CD4-positive, alpha-beta T cell treated with Interleukin-15 for 1 hour (primary cell): Measurements from ENCODE around the gene DPCD.
"Not testable (repeated sequence)": the region's sequence is repeated elsewhere in the genome, so short reads cannot be mapped to it uniquely, and the experiment has no call there.

Experiments
- DNase-seq: peaks from one replicate; pipeline ENCODE4 v3.0.0-alpha.2; 2020

Gene DPCD

DNA sequence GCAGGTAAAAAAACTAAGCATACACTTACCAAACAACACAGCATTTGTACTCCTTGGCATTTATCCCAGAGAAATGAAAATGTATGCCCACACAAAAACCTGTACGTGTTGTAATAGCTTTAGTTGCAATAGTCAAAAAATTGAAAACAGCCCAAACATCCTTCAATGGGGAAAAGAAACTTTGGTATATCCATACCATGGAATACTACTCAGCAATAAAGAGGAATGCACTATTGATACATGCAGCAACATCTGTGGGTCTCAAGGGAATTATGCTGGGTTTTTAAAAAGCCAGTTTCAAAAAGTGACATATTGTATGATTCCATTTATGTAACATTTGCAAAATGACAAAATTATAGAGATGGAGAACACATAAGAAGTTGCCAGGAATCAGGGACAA lies 35.4 kb downstream of the DPCD start:
- DNase-seq = no peak

GRCh38 chr10:101624526-101625102 lies 36.5 kb downstream of the DPCD start:
- no peak for DNase-seq

DNA sequence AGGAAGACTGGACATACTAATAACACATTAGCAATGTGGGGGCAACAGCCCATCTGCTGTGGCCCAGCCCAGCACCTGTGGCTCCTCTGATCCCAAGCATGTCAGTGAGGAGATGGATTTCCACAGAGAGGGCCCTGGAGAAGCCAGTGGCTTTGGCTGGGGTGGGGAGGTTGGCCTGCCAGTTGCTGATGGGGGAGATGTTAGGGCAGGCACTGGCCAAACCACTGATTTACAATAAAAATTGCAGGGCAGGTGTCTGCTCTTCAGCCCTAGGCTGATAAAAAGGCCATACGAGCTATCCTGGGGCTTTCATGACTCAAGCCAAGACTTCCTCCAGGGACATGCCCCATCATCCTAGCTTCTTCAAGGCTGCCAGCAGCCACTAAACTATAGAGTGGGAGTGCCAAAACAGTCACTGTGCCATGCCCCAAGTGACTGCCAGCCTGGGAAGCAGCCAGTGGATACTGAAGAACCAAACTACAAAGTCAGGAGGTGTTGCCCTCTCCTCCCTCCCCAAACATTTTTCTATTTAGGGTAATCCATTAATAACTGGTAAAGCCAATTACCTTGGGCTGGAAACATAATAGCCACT lies 37.8 kb downstream of the DPCD start:
- no peak for DNase-seq

DNA sequence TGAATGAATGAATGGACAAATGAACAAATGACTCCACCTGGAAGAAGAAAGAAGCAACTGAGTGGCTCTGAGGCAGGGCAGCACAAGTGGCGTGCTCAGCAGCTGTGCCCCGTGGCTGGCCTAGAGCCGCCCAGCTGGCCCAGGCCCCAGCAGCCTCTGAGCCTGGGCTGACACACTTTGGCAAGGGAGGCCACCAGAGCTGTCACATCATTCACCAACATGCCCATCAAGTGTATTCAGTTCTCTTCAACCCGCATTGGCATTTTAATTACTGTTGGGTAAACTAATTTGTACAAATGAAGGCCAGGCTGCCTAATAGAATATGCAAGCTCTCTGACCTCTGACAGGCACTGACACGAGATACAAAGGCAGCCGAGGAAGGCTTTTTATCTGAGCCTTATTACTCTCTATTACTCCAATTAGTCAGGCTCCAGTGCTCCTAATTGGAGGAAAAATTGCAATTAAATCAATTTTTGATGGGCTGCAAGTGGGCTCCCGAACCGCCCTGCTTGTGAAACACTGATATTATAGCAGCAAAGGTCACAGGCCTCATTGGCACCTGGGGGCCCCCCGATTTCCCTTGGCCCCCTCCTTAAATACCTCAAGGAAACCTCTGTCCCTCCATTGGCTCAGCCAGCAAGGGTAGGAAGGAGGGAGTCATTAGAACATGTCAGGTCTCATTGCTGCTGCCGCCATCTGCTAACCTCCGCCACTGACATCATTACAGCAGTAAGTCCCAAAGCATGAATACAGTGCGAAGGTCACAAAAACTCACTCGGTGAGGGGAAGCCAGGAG lies 41.9 kb downstream of the DPCD start:
- no peak for DNase-seq

DNA sequence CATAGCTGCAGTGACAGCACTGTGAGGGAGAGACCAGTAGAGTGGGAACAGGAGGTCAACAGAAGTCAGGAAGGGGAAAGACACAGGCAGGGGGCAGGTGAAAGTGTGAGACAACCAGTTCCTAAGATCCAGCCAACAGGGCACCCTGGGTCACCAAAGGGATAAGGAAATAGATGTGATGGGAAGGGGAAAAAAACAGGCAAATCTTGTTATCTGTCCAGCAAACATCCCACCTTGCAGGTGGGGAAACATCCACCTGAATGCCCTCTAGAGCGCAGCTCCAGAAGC lies 42.5 kb downstream of the DPCD start:
- no peak for DNase-seq

- no peak for DNase-seq
Observed at GRCh38 chr10:101631821-101632475, 43.8 kb downstream of the DPCD start.

GRCh38 chr10:101633510-101633909 lies 45.4 kb downstream of the DPCD start:
- not testable (repeated sequence) for DNase-seq

DNA sequence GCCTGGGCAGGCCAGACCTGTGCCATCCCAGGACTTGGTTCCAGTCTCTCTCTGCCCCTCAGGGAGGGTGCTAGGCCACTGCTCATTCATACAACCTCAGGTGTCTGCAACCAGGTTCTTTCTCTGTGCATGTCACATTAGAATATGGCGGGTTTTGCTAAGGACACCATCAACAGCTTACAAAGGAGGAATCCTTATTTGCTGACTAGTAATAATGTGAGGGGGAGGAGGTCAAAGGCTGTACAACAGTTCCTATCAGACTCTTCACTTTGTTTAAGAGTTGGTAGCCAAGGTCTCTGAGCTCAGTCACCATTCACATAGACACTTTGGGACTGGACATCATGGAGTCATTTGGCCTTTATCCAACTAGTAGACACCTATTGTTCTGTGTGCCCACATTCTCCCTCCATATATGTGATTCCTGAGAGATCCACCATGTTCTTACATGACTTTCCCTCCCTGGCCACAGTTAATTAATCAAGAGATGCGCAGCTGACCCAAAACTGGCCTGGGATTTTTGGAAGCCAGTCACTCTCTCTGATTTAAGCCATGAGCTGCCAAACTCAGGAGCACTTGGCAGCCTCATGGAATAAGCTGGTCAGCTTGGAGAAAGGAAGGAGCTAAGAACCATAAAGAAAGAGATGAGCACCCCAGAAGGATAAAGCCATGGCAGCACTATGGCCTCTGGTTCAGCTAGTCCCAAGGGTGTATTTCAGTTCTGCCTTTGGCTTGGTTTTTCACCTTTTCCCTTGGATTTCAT lies 51.2 kb downstream of the DPCD start:
- DNase-seq = no peak

DNA sequence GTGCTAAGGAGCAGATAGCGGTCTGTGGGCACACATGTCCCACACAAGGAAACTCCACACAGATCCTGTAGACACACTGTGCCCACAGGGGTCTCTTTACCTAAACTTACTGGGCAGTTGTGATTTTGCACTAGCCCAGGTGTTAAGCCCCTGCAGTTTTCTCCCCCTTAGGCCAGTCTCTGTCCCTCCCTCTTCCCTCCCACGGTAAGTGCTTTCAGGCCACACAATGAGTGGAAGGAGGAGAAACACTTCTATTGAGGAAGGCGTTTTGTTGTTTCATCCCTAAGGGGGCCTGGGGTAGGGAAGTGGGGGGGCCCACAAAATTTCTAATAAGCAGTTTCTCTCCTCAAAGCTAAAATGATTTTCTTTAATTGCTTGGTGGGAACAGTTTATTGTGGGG lies 55.4 kb downstream of the DPCD start:
- DNase-seq = no peak

- DNase-seq = no peak
Observed at GRCh38 chr10:101644002-101644401, 55.9 kb downstream of the DPCD start.

DNA sequence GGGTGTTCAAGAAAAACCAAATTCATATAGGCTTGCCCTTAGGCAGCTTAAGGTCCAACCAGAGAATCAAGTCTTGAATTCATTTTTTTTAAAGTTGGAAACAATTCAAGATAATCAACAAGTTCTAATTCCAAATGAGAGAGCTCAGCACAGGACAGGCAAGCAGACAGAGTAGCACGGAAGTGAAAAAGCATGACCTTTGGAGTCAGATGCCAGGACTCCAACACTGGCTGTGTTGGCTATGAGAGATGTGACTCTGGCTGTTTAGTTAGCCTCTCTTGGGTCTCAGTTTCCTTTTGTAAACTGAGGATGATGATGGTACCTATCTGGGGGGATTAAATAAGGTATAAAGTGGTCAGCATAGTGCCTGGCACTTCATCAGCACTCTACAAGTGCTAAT lies 57.5 kb downstream of the DPCD start:
- DNase-seq = no peak

DNA sequence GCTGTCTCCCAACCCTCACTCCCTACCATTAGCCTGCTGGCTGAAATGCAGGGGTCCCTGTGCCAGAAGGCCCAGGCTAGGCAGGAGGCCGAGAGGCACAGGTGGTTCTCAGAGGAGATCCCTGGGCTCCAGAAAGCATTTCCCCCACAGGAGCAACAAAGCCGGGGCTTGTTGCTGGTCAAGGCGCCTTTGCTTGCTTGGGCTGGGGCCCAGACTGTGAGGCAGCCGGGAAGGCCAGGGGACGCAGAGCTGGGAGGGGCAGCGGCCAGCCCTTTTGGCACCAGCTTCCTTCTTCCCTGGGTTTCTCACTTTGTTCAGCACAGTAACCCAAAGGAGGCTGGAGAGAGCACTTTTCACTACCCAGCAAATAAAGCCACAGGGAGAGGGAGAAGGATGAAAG lies 58.2 kb downstream of the DPCD start:
- DNase-seq = no peak

- no peak for DNase-seq
Observed at GRCh38 chr10:101647255-101647654, 59.1 kb downstream of the DPCD start.

DNA sequence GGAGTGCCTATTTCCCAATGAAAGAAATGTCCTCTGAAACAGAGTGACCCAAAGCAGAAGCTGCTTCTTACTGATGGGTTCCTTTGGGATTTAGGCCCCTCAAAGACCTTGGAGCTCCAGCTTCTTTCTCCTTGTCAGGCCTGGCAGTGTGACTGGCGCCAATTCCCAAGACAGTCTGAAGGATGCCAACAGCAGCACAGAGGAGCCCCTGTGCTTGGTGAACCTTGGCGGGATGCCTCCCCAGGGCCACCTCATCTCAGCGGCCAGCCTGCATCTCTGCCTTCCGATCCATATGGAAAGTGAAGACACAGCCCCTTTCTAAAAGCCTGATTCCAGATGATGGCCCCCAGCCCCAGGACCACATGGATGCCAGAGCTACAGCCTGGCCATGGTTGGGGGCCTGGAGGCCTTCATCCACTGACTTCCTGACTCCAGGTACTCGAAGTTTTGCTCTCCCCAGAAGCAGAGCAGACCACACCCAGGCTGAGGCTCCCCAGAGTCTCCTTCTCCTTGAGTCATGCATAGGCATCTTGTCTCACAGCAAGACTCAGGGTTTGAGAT lies 61.5 kb downstream of the DPCD start:
- DNase-seq = no peak

DNA sequence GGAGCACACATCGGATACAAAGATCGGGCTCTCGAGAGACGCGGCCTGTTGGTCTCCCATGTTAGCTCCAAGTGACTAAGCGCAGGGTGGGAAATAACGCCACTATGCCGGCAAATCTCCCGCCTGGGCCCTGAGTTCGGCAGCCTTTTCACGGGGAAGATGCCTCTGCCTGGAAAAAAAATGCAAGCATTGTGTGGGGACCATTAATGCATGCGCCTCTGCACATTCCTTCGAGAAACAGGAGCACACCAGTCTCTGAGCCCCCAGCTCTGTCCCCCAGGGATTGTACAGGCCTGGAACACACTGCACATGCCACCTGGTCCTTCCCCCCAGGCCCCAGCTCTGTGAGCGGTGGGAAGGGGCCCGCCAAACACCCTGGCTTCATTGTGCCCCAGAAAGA lies 62.7 kb downstream of the DPCD start:
- DNase-seq = no peak

DNA sequence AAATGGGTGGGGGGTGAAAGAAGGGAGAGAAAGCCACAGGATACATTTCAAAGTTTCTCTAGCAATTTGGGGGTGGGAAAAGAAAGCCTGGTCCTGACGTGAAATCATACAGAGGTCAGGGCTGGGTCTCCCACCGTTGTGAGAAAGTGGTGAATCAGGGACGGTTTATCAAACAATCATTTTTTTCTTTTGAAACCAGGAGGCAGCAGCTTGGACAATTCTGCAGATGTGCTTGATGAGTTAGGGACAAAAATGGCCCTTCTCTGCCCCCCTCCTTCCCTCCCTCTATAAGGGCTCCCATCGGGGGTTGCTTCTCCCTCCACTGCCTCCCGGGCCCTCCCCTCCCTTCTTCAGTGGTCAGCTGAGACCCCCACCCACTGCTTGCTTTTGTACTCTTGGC lies 63.2 kb downstream of the DPCD start:
- DNase-seq = no peak

DNA sequence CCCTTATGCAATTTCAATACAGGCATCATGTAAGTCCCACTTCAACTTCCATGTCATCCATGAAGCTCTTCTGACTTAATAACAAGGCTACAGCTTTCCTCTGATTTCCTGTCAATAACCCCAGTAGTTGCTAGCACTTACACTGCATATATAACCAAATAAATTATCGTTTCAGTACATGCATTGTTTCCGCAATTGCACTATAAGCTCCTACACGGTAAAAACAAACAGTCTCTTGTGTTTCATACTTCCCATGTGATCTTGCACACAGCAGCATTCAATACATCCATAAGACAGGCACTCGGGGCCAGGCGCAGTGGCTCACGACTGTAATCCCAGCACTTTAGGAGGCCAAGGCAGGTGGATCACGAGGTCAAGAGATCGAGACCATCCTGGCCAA lies 65.4 kb downstream of the DPCD start:
- DNase-seq = no peak

- no peak for DNase-seq
Observed at GRCh38 chr10:101655570-101655969, 67.4 kb downstream of the DPCD start.

DNA sequence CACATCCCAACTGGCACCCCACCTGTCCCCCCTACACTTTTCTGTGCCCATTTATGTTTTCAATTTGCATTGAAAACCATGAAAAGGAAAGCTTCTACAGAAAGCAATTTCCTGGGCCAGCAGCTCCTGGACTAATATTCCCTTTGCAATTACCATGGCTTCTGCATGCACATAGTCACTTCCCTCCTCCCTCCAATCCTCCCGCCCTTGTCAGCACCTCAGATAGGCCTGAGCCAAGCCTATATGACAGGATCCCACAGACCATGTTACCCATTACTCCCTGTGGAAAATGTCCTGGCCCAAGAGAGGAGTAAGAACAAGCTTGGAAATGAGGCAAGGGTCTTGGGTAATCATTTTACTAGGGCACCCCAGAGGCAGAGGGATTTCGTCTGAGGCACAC lies 68.8 kb downstream of the DPCD start:
- DNase-seq = no peak

DNA sequence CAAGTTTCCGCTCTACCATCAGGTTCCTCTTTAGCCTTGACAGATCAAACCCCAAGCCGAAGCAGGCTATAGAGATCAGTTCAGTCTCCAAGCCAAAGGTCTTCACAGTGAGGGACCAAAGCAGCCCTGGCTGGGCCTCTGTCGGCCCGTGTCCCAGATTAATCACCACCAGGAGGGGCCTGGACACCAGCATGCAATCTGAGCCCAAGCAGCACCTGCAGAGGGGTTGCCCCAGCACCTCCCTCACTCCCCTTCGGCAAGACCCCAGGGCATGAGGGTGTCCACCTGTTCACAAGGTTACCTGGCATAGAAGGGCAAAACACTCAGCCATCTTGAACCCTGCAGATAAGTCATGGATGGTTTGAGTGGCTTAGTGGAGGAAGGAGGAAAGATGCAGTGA lies 70.9 kb downstream of the DPCD start:
- DNase-seq = no peak
